ENCODE measurements around the gene HYAL1.
"Not testable (repeated sequence)": the region's sequence is repeated elsewhere in the genome, so short reads cannot be mapped to it uniquely, and the experiment has no call there.

The HYAL1 gene

DNA sequence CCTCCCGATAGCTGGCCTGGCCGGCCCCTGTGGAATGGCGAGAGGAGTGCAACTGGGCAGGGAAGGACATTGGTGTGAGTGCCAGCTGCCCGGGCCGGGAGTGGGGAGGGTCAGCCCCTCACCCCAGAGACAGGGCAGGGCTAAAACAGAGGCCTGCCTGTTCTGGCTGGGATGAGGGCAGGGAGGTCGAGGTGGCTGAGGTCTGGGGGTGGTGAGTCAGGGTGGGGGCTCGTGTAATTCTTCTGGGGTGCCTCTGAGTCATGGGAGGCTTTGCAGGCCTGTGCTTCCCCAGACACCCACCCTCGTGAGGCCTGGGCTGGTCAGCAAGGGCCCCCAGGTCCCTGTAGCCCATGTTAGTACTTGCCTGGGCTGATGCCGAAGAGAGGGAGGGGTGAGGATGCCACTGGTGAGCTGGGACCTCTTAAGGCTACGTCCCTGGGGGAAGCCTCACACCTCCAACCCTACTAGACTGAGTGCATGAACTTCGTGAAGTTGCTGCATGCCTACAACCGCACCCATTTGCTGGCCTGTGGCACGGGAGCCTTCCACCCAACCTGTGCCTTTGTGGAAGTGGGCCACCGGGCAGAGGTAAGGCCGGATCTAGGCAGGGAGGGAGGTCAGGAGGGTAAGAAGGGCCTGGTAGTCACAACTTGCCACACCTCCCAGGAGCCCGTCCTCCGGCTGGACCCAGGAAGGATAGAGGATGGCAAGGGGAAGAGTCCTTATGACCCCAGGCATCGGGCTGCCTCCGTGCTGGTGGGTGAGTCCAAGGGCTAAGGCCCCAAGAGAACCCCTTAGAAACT, 32.8 kb downstream of the HYAL1 start:
- DNase-seq: no peak

DNA sequence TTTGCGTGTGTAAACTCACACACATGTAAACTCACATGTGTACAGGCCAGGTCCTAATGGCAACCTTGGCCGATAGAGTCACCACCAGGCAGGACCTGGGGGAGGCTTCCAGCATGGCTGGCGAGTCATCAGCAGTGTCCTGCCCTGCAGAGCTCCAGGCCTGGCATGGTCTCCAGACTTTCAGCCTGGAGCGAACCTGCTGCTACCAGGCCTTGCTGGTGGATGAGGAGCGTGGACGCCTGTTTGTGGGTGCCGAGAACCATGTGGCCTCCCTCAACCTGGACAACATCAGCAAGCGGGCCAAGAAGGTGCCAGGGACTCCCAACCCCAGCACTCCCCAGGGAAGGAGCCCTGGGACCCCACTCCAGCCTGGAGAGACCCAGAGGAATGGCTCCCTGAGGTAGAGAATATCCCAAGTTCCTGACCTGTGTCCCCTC, 33.4 kb downstream of the HYAL1 start:
- no peak for DNase-seq

DNA sequence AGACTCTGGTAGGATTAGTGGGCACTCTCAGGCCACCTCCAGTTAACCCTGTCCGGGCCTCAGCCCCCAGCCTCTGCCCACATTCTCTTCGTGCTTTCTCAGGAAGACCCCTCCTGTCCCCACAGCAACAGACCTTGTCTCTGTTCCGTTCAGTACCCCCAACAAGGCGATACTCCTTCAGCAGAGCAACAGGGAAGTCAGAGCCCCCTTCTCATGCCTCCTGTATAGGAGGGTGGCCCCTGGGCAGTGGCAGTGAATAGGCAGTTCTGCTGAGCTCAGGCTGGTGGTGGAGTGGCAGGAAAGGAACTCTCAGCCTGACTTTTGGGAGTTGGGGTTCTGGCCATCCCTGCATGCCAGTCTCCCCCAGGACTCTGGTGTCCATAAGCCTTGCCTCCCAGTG, 33.9 kb downstream of the HYAL1 start:
- no peak for DNase-seq

DNA sequence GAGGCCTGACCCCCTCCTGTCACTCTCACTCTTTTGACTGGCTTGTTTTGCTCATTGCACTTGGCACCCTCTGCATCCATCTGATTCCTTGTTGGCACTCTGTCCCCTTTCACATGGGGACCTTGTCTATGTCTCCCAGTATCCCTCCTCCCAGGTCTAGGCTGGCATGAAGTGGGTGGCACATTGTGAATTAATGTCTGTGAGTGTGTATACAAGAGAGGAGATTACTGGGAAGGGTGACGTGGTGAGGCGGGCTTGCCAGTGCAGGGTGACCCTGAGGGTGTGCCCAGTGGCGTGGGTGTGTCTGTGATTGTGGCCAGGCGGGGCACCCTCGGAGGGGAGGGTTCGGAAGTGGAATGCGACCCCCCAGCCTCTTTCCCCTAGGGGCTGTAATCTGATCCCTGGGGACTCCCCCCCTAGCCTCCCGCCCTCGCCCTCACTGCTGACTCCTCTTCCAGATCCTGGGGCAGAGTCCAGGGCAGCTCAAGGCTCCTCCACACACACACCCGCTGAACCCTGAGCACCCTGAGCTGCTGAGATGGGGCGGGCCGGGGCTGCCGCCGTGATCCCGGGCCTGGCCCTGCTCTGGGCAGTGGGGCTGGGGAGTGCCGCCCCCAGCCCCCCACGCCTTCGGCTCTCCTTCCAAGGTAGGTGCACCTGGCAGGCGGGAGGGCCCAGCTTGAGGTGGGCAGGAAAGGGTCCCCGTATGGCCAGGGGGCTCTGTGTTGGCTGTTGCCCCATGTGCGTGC, 34.5 kb downstream of the HYAL1 start, which contains the start of gene SEMA3B:
Gene SEMA3B, plus strand, starts transcription at position 445 of the 749 bp plus-strand sequence. Its CDS starts 94 bp downstream, at position 539.
- no peak for DNase-seq

- no peak for DNase-seq
Observed at GRCh38 chr3:50268276-50268675, 35.1 kb downstream of the HYAL1 start.

DNA sequence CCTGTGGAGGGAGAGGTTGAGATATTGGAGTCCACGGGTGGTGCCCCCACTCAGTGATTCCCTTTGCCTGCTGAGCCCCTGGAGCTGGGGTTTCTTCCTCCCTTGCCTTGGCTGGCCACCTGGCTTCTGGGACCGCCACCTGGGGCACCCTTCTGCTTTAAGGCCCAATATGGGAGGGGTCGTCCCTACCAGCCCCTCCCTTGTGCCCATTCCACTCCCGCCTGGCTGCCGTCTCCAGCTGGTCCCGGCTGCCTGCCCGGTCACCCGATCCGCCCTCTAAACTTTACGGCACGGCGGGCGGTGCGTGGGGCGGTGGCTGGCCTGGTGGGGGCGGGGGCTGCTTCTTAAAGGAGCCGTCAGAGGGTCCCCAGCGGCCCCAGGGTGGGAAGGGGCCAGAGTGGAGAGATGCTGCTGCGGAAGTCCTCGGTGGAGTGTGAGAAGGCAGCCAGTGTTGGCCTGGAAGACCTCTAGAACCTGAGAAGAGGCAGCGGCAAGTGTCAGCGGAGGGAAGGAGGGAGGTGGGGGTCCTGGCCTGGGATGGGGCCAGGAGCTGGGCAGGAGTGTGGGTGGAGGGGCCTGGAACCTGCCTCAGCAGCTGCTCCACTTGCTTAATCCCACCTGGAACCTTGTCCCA, 36.0 kb downstream of the HYAL1 start:
- no peak for DNase-seq

DNA sequence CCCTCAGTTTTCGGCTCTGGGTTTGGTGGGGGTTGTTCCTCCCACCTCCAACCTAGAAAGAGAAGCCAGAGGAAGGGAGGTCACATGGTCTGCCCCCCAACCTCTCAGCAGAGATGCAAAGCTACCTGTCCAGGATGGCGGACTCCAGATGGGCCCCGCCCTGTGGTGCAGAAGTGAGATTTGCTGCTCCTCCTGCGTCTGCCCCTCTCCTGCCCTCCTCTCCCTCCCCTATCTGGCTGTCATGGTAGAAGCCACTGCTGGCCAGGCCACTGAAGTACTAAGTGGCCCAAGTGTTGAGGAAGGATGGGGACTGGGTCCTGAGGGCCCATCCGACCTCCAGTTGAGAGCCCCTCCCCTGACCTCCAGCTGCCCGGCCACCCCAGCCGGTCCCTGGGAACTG, 36.5 kb downstream of the HYAL1 start:
- DNase-seq: no peak

GRCh38 chr3:50266017-50266416, 37.4 kb downstream of the HYAL1 start:
- no peak for DNase-seq

DNA sequence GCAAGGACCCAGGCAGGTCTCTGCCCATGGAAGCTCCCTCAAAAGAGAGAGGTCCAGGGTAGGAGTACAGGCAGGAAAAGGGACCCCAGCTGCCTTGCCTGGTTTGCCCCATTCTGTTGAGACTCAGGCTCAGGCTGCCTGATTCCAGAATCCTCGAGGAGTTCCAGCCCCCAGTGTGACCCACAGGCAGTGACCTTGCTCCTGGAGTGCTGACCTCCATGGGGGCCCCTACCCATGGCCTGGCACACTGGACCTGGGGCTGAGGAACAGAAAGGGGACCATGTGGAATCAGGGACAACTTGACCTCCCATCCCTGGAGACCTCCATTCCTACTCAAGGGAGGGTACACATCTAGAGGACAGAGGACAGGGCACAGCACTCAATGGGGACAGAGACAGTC, 37.8 kb downstream of the HYAL1 start:
- no peak for DNase-seq

GRCh38 chr3:50264964-50265485, 38.3 kb downstream of the HYAL1 start:
- no peak for DNase-seq

GRCh38 chr3:50264383-50264963, 38.9 kb downstream of the HYAL1 start:
- no peak for DNase-seq

GRCh38 chr3:50263478-50264382, 39.6 kb downstream of the HYAL1 start:
- no peak for DNase-seq

DNA sequence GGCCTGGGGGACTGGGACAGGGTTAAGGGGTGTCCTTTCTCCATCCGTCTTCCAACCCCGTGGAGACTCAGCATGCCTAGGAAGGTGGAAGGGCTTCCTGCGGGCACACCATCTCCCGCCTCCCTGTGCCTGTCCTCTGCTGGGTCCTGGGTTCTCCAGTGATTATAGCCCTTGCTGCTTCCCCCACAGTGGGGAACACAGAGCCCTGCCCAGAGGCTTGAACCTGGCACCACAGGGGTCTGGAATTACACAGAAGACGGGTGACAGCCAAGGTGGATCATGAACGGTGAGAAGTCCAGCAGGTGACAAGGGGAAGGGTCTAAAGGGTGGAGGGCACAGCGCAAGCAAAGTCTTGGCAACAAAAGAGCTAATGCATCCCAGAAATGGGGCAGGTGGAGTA, 40.6 kb downstream of the HYAL1 start:
- DNase-seq: no peak

DNA sequence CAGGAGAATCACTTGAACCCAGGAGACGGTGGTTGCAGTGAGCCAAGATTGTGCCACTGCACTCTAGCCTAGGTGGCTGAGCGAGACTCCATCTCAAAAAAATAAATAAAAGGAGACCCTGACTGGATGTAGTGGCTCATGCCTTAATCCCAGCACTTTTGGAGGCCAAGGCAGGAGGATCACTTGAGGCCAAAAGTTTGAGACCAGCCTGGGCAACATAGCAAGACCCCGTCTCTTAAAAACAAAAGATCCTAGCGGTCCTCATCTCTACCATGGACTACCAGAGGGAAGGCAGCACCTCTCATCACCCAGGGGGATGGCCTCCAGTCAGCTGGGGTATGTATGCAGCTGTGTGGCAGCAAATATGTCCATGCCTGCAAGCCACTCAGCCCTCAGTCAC, 41.2 kb downstream of the HYAL1 start:
- DNase-seq: not testable (repeated sequence)

DNA sequence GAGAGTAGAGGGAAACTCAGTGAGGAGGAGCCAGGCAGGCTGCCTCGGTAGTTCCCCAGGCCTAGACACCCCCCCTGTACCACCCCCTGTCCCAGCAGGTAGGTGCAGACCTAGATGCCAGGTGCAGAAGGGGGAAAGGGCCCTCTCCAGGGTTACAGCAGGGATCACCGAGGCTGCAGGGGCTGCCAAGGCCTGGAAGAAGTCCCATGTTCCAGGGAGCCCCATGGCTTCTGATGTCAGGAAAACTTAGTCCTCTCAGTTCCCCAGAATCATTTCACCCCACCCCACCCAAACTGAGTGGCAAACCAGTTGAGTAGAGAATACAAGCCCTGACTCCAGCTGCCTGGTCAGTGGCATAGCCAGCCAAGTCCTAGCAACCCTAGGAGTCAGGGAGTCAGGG, 41.9 kb downstream of the HYAL1 start:
- no peak for DNase-seq

GRCh38 chr3:50260942-50261441, 42.4 kb downstream of the HYAL1 start:
- no peak for DNase-seq

DNA sequence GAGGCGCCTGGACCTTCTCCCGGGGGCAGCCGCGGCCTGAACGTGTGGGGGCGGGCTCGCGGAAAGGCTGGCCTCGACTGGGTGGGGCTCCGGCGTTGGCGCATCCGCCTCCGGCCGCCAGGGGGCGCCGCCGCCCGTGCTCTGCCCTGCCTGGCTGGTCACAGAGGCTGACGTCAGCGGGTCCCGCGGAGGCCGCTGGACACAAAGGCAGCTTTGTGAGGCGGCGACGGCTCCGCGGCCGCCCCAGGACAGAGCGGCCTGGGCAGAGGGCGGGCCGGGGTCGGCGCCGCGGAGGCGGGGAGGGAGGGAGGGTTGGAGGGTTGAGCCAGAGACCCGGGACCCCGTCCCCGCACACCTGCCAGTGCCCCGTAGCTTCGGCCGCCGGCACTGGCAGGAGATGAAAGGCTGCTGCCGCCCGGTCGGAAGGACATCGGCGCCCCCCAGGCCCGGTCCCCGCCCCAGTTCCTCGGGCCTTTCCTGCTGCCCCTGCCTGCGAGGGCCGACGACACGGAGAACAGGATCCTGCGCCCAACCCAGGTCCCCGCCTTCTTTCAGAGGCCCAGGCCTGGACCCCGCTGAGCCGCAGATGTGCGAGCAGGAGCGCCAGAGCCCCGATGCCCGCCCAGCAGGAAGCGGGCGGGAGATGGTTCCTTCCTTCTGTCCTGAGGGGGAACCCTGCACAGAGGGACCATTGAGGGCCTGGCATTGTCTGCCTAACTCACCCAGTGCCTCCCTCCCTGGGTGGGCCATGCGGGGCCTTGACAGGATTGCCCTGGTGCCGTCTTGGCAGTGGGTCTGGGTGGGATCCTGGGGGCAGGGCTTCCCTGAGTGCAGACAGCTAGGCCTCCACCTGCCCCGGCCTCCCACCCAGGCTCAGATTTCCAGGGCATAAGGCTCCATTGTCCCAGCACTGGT, 43.1 kb downstream of the HYAL1 start:
- DNase-seq: peak; percentile 86 to 87

DNA sequence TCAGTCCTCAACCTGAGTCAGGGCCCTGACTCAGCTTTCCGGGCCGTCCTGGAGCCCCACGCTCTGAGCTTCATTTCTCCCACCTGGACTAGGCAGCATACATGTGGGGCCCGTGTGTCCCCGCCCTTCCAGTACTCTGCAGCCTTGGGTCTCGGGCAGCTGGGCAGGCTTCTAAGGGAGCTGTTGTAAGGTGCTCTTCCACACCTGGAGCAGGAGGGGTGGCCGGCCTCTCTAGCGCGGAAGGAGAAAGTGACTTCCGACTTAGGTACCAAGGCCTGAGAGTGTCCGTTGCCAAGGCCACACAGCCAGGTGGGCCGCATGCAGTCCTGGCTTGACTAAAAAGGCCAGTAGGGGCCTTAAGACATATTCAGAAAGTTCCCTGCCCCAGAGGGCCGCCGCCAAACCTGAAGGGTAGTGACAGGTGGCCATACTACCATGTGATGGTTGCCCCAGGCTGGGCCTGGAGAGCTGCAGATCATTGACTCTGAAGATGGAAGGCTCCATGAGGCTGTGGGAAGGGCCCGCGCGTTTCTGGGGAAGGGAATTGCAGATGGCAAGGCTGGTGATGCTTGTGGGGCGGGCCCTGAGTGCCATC, 43.8 kb downstream of the HYAL1 start:
- no peak for DNase-seq

GRCh38 chr3:50258979-50259378, 44.4 kb downstream of the HYAL1 start:
- no peak for DNase-seq

GRCh38 chr3:50258029-50258680, 45.2 kb downstream of the HYAL1 start:
- no peak for DNase-seq

Measured in CD4-positive, alpha-beta T cell treated with Interleukin-4 for 1 hour (primary cell).